Ishikawa (cell line): ENCODE measurements around the gene BUD13.

ENCODE experiments used
- CEBPB ChIP-seq: IDR thresholded peaks from 2 replicates; pipeline ENCODE4 v1.6.1; 2012
- CREB1 ChIP-seq: IDR thresholded peaks from 2 replicates; pipeline ENCODE4 v1.6.1; 2012; ENCODE audit warnings: low read depth
- EGR1 ChIP-seq: IDR thresholded peaks from 2 replicates; pipeline ENCODE4 v1.6.1; 2012
- EP300 ChIP-seq: IDR thresholded peaks from 2 replicates; pipeline ENCODE4 v1.6.1; 2012; ENCODE audit warnings: borderline replicate concordance
- FOXM1 ChIP-seq: IDR thresholded peaks from 2 replicates; pipeline ENCODE4 v1.6.1; 2012; ENCODE audit warnings: low read depth, borderline replicate concordance
- MAX ChIP-seq: IDR thresholded peaks from 2 replicates; pipeline ENCODE4 v1.6.1; 2012
- NFIC ChIP-seq: IDR thresholded peaks from 2 replicates; pipeline ENCODE4 v1.6.1; 2012
- RAD21 ChIP-seq: IDR thresholded peaks from 2 replicates; pipeline ENCODE4 v1.6.1; 2012; ENCODE audit warnings: low read depth
- REST ChIP-seq: IDR thresholded peaks from 2 replicates; pipeline ENCODE4 v1.6.1; 2012; ENCODE audit warnings: low read depth, mild to moderate bottlenecking
- TAF1 ChIP-seq: IDR thresholded peaks from 2 replicates; pipeline ENCODE4 v1.6.1; 2012; ENCODE audit warnings: low read depth, mild to moderate bottlenecking
- TCF12 ChIP-seq: IDR thresholded peaks from 2 replicates; pipeline ENCODE4 v1.6.1; 2012; ENCODE audit warnings: low read depth
- TEAD4 ChIP-seq: IDR thresholded peaks from 2 replicates; pipeline ENCODE4 v1.6.1; 2012
- USF1 ChIP-seq: IDR thresholded peaks from 2 replicates; pipeline ENCODE4 v1.6.1; 2012
- YY1 ChIP-seq: IDR thresholded peaks from 2 replicates; pipeline ENCODE4 v1.6.1; 2012; ENCODE audit warnings: low read depth
- ZBTB7A ChIP-seq: IDR thresholded peaks from 2 replicates; pipeline ENCODE4 v1.6.1; 2012; ENCODE audit warnings: low read depth

BUD13 gene

GRCh38 chr11:116774661-116775060, 1.9 kb upstream of the BUD13 start:
- TF ChIP-seq EP300 (no peak), NFIC (no peak), EGR1 (no peak), MAX (no peak), ZBTB7A (no peak), YY1 (no peak), CEBPB (no peak), TAF1 (no peak), REST (no peak), TCF12 (no peak)

- TF ChIP-seq MAX, result no peak; the same call in 1 of the 2 replicates
These were observed 663 bp upstream of the BUD13 start for GRCh38 chr11:116773203-116774097.

- TF ChIP-seq TEAD4 (no peak), FOXM1 (0 out of 2 replicates have a peak, but pooled peaks have one; percentile 4)
These were observed 852 bp downstream of the BUD13 start for GRCh38 chr11:116771935-116772334.

GRCh38 chr11:116762132-116762531, 10.7 kb downstream of the BUD13 start:
- TF ChIP-seq EP300 (no peak), ZBTB7A (no peak), NFIC (no peak), YY1 (no peak), EGR1 (no peak), RAD21 (no peak), FOXM1 (no peak), TEAD4 (no peak), TAF1 (no peak), USF1 (no peak), REST (no peak)

GRCh38 chr11:116750070-116750718, 22.6 kb downstream of the BUD13 start:
- no peak for TF ChIP-seq REST
- TF ChIP-seq RAD21, result no peak
- TF ChIP-seq CEBPB, result no peak
- no peak for TF ChIP-seq MAX
- TF ChIP-seq FOXM1, result no peak
- TF ChIP-seq CREB1, result no peak
- no peak for TF ChIP-seq TEAD4
- TF ChIP-seq EP300, result no peak
- no peak for TF ChIP-seq ZBTB7A
- TF ChIP-seq EGR1, result no peak
- TF ChIP-seq TCF12, result no peak
- no peak for TF ChIP-seq TAF1
